ENCODE results near the gene CLNK. TPM values are rescaled to one million over a fixed set of nuclear protein-coding genes. Genes with fewer than 3 reads are reported as not detected.

CLNK gene
- total and polyA plus RNA-seq, 5 donors = not detected

- WGBS = 32% methylated on average over 3 of the region's 3 CpGs
- ATAC-seq = no peak
- H3K4me3 ChIP-seq (ENCODE audit: low read length) = no peak overlapping the region
- no peak for DNase-seq
- no peaks in the 10 kb centered on the region for H3K4me1 ChIP-seq (ENCODE audit: control insufficient read depth, insufficient read depth, low read length)
- no peak overlapping the region for H3K27ac ChIP-seq (ENCODE audit: low read length)
- H3K9me3 ChIP-seq (ENCODE audit: control insufficient read depth, low read length) = no peaks in the 10 kb centered on the region
- intact Hi-C loops (cut with DNase I) = no loop called here
- no peaks in the 10 kb centered on the region for H3K27me3 ChIP-seq (ENCODE audit: control insufficient read depth, insufficient read depth)
Measured at GRCh38 chr4:10611673-10612072, 72.9 kb downstream of the CLNK start.

- no peaks in the 10 kb centered on the region for H3K9me3 ChIP-seq (ENCODE audit: control insufficient read depth, low read length)
- no peaks in the 10 kb centered on the region for H3K27me3 ChIP-seq (ENCODE audit: control insufficient read depth, insufficient read depth)
- H3K27ac ChIP-seq (ENCODE audit: low read length) = no peak overlapping the region
- DNase-seq (no peak), ATAC-seq (no peak)
- WGBS = 74% methylated on average over 10 of the region's 10 CpGs
- H3K4me1 ChIP-seq (ENCODE audit: control insufficient read depth, insufficient read depth, low read length) = no peaks in the 10 kb centered on the region
- H3K4me3 ChIP-seq (ENCODE audit: low read length) = no peak overlapping the region
- intact Hi-C loops (cut with DNase I) = no loop called here
Measured at GRCh38 chr4:10608501-10609219, 75.9 kb downstream of the CLNK start.

GRCh38 chr4:10607206-10607605, 77.4 kb downstream of the CLNK start:
- H3K27ac ChIP-seq (ENCODE audit: low read length) = no peak overlapping the region
- H3K4me3 ChIP-seq (ENCODE audit: low read length) = no peak overlapping the region
- intact Hi-C loops (cut with DNase I) = no loop called here
- H3K4me1 ChIP-seq (ENCODE audit: control insufficient read depth, insufficient read depth, low read length) = no peaks in the 10 kb centered on the region
- H3K27me3 ChIP-seq (ENCODE audit: control insufficient read depth, insufficient read depth) = no peaks in the 10 kb centered on the region
- no peaks in the 10 kb centered on the region for H3K9me3 ChIP-seq (ENCODE audit: control insufficient read depth, low read length)
- WGBS = 72% methylated on average over 3 of the region's 3 CpGs
- ATAC-seq = no peak
- DNase-seq = no peak

- no peak for DNase-seq
- 75% methylated on average over 5 of the region's 5 CpGs for WGBS
Measured at GRCh38 chr4:10606483-10607155, 77.9 kb downstream of the CLNK start.

DNA sequence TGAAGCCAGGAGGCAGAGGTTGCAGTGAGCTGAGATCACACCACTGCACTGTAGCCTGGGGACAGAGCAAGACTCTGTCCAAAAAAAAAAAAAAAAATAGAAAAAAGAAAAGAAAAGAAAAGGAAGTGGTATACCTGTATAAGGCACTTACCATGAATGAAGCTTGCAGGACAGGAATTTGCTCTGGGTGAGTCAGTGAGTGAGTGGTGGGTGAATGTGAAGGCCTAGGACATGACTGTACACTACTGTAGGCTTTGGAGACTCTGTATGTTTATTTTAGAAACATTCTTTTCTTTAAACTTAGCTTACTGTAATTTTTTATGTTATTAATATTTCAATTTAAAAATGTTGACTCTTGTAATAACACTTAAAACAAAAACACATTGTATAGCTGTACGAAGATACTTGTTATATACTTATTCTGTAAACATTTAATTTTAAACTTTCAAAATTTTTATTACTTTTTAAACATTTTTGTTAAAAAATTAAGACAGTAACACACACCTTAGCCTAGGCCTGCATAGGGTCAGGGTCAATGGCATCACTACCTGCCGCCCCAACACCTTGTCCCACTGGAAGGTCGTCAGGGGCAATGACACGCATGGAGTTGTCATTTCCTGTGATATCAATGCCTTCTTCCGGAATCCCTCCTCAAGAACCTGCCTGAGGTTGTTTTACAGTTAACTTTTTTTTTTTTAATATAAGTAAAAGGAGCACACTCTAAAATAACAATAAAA, 78.7 kb downstream of the CLNK start:
- intact Hi-C loops (cut with DNase I) = no loop called here
- Histone ChIP-seq H3K9me3 (ENCODE audit: control insufficient read depth, low read length) (no peaks in the 10 kb centered on the region), H3K27ac (ENCODE audit: low read length) (no peak overlapping the region), H3K4me1 (ENCODE audit: control insufficient read depth, insufficient read depth, low read length) (no peaks in the 10 kb centered on the region), H3K27me3 (ENCODE audit: control insufficient read depth, insufficient read depth) (no peaks in the 10 kb centered on the region), H3K4me3 (ENCODE audit: low read length) (no peak overlapping the region)
- DNase-seq = no peak
- 82% methylated on average over 5 of the region's 5 CpGs for WGBS
- no peak for ATAC-seq

More at GRCh38 chr4:10606483-10607155, 77.9 kb downstream of the CLNK start:
- Histone ChIP-seq H3K4me3 (ENCODE audit: low read length) (no peak overlapping the region), H3K27me3 (ENCODE audit: control insufficient read depth, insufficient read depth) (no peaks in the 10 kb centered on the region), H3K4me1 (ENCODE audit: control insufficient read depth, insufficient read depth, low read length) (no peaks in the 10 kb centered on the region), H3K27ac (ENCODE audit: low read length) (no peak overlapping the region), H3K9me3 (ENCODE audit: control insufficient read depth, low read length) (no peaks in the 10 kb centered on the region)
- intact Hi-C loops (cut with DNase I) = no loop called here
- no peak for ATAC-seq

- no peak overlapping the region for H3K4me3 ChIP-seq (ENCODE audit: low read length)
- H3K27me3 ChIP-seq (ENCODE audit: control insufficient read depth, insufficient read depth) = no peaks in the 10 kb centered on the region
- H3K9me3 ChIP-seq (ENCODE audit: control insufficient read depth, low read length) = no peaks in the 10 kb centered on the region
- H3K4me1 ChIP-seq (ENCODE audit: control insufficient read depth, insufficient read depth, low read length) = no peaks in the 10 kb centered on the region
- no peak overlapping the region for H3K27ac ChIP-seq (ENCODE audit: low read length)
- intact Hi-C loops (cut with DNase I) = no loop called here
- 96% methylated on average over 10 of the region's 10 CpGs for WGBS
- DNase-seq (no peak), ATAC-seq (no peak)
Measured at GRCh38 chr4:10605031-10605430, 79.5 kb downstream of the CLNK start.

DNA sequence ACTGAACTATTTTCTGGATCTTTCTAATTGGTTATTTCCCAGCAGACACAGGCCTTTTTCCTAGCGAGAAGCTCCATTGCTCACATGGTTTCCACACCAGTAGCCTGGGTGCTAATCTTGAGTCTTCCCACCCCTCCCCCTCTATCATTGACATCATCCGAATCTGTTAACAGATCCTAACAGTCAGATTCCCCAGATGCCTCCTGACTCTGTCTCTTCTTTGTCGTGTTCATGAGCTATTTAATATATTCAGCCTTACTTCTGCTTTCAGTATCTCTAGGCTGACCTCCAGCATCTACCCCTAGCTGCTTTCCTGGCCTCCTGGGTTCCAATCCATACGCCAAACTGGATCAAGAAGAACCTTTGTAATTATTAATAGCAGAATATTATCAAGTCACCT, 85.0 kb downstream of the CLNK start:
- no peak for ATAC-seq

DNA sequence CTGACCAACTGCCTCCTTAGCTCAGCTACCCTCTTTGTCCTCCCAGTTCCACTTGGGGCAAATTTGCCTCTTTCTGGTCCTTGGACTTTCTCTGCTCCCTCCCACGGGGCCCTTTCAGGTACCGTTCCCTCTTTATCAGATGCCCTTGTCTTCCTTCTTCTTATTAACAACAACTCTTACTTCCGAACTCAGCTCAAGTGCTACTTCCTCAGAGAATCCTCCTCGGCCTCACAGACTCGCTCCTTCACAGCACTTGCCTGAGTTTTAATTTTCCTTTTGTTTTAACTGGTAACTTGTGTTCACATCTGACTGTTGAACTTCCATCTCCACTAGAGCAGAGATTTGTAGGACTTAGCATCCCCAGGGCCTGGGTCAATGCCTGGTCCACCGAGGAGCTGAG, 85.7 kb downstream of the CLNK start:
- Histone ChIP-seq H3K4me3 (ENCODE audit: low read length) (no peak overlapping the region), H3K27ac (ENCODE audit: low read length) (no peak overlapping the region), H3K9me3 (ENCODE audit: control insufficient read depth, low read length) (no peaks in the 10 kb centered on the region), H3K4me1 (ENCODE audit: control insufficient read depth, insufficient read depth, low read length) (no peaks in the 10 kb centered on the region), H3K27me3 (ENCODE audit: control insufficient read depth, insufficient read depth) (no peaks in the 10 kb centered on the region)
- intact Hi-C loops (cut with DNase I) = no loop called here
- DNase-seq = no peak
- ATAC-seq = no peak
- WGBS = 64% methylated on average over 6 of the region's 6 CpGs

More for the DNA sequence above, 85.0 kb downstream of the CLNK start:
- Histone ChIP-seq H3K4me3 (ENCODE audit: low read length) (no peak overlapping the region), H3K27ac (ENCODE audit: low read length) (no peak overlapping the region), H3K4me1 (ENCODE audit: control insufficient read depth, insufficient read depth, low read length) (no peaks in the 10 kb centered on the region), H3K27me3 (ENCODE audit: control insufficient read depth, insufficient read depth) (no peaks in the 10 kb centered on the region), H3K9me3 (ENCODE audit: control insufficient read depth, low read length) (no peaks in the 10 kb centered on the region)
- WGBS = 82% methylated on average over 4 of the region's 4 CpGs
- no peak for DNase-seq
- intact Hi-C loops (cut with DNase I) = no loop called here

GRCh38 chr4:10596586-10597290, 87.8 kb downstream of the CLNK start:
- H3K27ac ChIP-seq (ENCODE audit: low read length) = no peak overlapping the region
- no peak overlapping the region for H3K4me3 ChIP-seq (ENCODE audit: low read length)
- intact Hi-C loops (cut with DNase I) = no loop called here
- WGBS = 85% methylated on average over 2 of the region's 2 CpGs
- no peaks in the 10 kb centered on the region for H3K4me1 ChIP-seq (ENCODE audit: control insufficient read depth, insufficient read depth, low read length)
- no peaks in the 10 kb centered on the region for H3K27me3 ChIP-seq (ENCODE audit: control insufficient read depth, insufficient read depth)
- DNase-seq = no peak
- ATAC-seq = no peak
- no peaks in the 10 kb centered on the region for H3K9me3 ChIP-seq (ENCODE audit: control insufficient read depth, low read length)

DNA sequence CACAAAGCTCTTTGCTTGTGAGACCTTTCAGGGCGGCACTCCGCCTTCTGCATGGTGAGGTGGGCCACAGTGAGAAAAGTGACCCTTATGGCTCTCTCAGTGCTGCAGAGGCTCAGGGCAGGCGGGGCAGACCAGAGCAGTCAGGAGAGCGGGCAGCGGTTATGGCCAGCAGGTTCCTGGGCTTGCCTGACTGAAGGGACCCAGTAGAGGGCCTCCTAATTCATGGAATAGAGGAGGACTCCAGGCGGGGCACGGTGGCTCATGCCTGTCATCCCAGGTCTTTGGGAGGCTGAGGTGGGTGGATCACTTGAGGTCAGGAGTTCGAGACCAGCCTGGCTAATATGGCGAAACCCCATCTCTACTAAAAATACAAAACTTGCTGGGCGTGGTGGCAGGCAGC, 91.4 kb downstream of the CLNK start:
- Histone ChIP-seq H3K4me3 (ENCODE audit: low read length) (no peak overlapping the region), H3K9me3 (ENCODE audit: control insufficient read depth, low read length) (no peaks in the 10 kb centered on the region), H3K4me1 (ENCODE audit: control insufficient read depth, insufficient read depth, low read length) (no peaks in the 10 kb centered on the region), H3K27me3 (ENCODE audit: control insufficient read depth, insufficient read depth) (no peaks in the 10 kb centered on the region), H3K27ac (ENCODE audit: low read length) (no peak overlapping the region)
- 89% methylated on average over 10 of the region's 10 CpGs for WGBS
- no peak for ATAC-seq
- intact Hi-C loops (cut with DNase I) = no loop called here
- no peak for DNase-seq

DNA sequence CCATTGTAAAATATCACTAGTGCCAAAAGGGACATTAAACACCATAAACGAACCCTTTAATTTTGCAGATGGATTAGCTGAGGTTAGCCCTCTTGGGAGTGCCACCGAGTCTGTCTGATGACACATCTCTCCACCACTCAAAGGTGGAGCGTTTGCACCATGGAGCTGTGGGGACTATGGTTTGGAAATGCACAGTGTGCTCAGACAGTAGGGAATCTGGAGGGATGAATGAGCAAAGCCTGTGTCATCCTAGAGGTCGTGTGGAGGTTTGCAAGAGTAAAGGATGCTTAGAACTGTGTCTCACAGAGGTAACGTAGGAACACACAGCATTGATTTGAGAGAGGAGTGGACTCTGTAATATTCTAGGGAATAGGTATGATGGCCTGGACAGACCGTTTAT, 93.7 kb downstream of the CLNK start:
- intact Hi-C loops (cut with DNase I) = no loop called here
- no peak overlapping the region for H3K4me3 ChIP-seq (ENCODE audit: low read length)
- no peaks in the 10 kb centered on the region for H3K27me3 ChIP-seq (ENCODE audit: control insufficient read depth, insufficient read depth)
- WGBS = 80% methylated on average over 6 of the region's 6 CpGs
- no peak overlapping the region for H3K27ac ChIP-seq (ENCODE audit: low read length)
- no peaks in the 10 kb centered on the region for H3K4me1 ChIP-seq (ENCODE audit: control insufficient read depth, insufficient read depth, low read length)
- DNase-seq = no peak
- no peak for ATAC-seq
- H3K9me3 ChIP-seq (ENCODE audit: control insufficient read depth, low read length) = no peaks in the 10 kb centered on the region
